GM12873 (cell line): ENCODE results near the gene SHB.

Source experiments
- CTCF ChIP-seq: IDR thresholded peaks from 2 replicates; pipeline ENCODE4 v1.5.1; 2012; ENCODE audit warnings: low read depth, mild to moderate bottlenecking, moderate library complexity, low read length, control low read depth; ENCODE audit not compliant: insufficient read depth; ENCODE audit errors: missing control alignments

The SHB gene

GRCh38 chr9:38108326-38108725 is 39.3 kb upstream of the SHB start:
- no peak for TF ChIP-seq CTCF

- no peak for TF ChIP-seq CTCF
Observed at GRCh38 chr9:38107811-38108304, 38.8 kb upstream of the SHB start.

GRCh38 chr9:38107405-38107804 is 38.4 kb upstream of the SHB start:
- no peak for TF ChIP-seq CTCF

GRCh38 chr9:38106488-38106887 is 37.5 kb upstream of the SHB start:
- no peak for TF ChIP-seq CTCF

- no peak for TF ChIP-seq CTCF
Observed at GRCh38 chr9:38103340-38103739, 34.3 kb upstream of the SHB start.

GRCh38 chr9:38101423-38101822 is 32.4 kb upstream of the SHB start:
- no peak for TF ChIP-seq CTCF

GRCh38 chr9:38096238-38096805 is 27.3 kb upstream of the SHB start:
- TF ChIP-seq CTCF, result no peak
